HG03565 (cell line): ENCODE data around the gene FAT4.

Experiments
- ATAC-seq: cut with Tn5 transposase; IDR thresholded peaks from one replicate; pipeline ENCODE4 v1.9.1; 2021; ENCODE audit warnings: mild to moderate bottlenecking, moderate library complexity; ENCODE audit not compliant: unreplicated experiment

Gene FAT4, protein sequence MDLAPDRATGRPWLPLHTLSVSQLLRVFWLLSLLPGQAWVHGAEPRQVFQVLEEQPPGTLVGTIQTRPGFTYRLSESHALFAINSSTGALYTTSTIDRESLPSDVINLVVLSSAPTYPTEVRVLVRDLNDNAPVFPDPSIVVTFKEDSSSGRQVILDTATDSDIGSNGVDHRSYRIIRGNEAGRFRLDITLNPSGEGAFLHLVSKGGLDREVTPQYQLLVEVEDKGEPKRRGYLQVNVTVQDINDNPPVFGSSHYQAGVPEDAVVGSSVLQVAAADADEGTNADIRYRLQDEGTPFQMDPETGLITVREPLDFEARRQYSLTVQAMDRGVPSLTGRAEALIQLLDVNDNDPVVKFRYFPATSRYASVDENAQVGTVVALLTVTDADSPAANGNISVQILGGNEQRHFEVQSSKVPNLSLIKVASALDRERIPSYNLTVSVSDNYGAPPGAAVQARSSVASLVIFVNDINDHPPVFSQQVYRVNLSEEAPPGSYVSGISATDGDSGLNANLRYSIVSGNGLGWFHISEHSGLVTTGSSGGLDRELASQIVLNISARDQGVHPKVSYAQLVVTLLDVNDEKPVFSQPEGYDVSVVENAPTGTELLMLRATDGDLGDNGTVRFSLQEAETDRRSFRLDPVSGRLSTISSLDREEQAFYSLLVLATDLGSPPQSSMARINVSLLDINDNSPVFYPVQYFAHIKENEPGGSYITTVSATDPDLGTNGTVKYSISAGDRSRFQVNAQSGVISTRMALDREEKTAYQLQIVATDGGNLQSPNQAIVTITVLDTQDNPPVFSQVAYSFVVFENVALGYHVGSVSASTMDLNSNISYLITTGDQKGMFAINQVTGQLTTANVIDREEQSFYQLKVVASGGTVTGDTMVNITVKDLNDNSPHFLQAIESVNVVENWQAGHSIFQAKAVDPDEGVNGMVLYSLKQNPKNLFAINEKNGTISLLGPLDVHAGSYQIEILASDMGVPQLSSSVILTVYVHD (N-terminal part only)

DNA sequence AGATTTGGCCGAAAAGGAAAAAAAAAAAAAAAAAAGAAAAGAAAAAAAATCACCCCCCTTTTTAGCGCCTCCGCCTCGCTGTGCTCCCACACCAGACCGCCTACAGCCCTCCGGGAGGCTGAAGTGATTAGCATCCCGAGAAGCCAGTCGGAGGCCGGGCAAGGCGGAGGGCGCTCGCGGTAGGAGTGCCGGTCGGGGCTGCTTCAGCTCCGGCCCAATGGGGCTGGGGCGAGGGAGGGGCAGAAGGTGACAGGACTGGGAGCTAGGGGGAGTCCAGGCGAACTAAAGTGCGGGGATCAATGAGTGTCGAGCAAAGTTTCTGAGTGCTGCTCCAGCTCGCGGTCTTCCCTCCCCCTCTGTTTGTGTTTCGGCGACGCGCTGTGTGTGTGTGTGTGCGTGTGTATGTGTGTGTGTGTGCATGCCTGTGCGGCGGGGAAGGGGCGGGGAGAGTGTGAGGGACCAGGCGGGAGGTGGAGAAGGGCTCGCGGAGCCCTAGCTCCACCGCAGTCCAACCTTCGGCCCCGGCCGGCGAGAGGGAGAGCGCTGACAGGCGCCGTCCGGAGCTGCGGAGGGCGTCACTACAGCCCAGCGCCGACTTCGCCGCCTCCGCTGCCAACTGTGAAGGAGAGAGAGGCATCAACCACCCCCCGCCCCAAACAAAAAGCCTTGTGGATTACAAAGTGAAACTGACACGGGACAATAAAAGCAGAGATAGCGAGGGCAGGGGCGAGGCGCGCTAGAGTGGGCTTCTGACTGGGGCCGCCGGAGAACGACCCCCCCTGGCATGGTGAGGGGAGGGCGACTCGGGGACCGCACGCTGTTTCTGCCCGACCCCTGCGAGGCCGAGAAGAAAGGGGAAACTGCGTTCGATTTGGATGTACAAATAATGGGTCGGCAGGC, at the start of gene FAT4:
FAT4 (plus strand) TSS at position 280 of the 900 bp plus-strand sequence. CDS start 1,457 bp downstream, outside the sequence.
- peak; percentile 83 for ATAC-seq

DNA sequence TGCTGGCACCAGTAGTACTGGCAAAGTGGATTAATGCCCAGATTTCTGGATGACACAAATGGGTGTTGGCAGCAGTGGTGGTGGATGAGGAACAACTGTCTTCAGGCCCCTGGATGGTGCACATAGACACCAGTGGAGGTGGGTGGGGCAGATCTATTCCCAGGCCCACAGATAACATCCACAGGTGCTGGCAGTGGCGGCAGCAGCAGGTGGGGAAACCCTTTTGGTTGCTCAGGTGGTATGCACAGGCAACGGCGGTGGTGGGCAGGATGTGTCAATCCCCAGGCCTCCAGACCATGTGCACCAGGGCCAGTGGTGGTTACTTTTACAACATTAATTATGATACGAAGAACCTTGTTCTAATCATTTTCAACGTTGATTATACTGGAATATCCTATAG, 48.9 kb upstream of the FAT4 start:
- no peak for ATAC-seq

DNA sequence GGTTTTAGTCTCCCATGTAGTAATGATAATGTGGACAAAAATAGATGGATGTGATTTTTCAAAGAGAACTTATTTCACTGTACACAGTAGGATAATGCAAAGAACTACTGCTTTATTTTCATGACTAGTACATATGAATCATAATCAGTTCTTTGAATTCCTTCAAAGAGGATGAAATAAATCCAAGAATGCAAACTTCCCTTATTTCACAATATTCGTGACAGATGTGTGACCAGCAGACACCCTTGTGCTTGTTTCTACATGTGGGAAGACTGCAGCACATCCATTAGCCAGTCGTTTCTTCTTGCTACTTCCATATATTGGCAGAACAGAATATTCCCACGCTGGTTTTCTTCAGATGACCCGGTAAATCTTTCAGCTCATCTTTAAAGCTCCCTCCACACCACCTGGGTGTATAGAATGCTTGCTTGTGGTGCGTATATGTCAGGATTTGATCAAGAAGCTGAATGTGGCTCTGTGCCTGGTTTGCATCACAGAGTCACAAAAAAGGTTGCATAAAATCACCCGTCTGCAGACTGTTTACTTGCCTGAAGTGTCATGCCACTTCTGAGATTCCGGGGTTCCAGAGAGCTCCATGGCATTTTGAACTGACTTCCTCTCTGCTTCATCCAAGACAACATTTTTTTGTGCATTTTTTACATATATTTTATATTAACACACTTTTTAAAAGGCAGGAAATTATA, 47.7 kb upstream of the FAT4 start:
- ATAC-seq = no peak

- ATAC-seq = no peak
Measured at GRCh38 chr4:125267630-125268029, 47.1 kb upstream of the FAT4 start.

GRCh38 chr4:125268068-125268755, 46.5 kb upstream of the FAT4 start:
- no peak for ATAC-seq

GRCh38 chr4:125276811-125277210, 37.9 kb upstream of the FAT4 start:
- no peak for ATAC-seq

GRCh38 chr4:125277790-125278189, 37.0 kb upstream of the FAT4 start:
- ATAC-seq = no peak

DNA sequence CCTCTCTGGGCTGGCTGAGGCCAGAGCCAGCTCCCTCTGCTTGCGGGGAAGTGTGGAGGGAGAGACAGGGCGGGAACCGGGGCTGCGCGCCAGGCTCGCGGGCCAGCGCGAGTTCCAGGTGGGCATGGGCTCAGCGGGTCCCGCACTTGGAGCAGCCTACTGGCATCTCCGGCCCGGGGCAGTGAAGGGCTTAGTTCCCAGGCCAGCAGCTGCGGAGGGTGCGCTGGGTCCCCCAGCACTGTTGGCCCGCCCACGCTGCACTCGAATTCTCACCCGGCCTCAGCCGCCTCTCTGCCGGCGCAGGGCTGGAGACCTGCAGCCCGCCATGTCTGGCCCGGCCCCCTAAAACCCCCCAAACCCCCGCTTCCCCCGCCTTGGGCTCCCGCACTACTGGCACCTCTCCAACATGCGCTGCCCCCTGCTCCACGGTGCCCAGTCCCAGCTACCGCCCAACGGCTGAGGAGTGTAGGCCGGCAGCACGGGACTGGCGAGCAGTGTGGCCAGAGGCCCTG, 33.8 kb upstream of the FAT4 start:
- ATAC-seq = no peak

DNA sequence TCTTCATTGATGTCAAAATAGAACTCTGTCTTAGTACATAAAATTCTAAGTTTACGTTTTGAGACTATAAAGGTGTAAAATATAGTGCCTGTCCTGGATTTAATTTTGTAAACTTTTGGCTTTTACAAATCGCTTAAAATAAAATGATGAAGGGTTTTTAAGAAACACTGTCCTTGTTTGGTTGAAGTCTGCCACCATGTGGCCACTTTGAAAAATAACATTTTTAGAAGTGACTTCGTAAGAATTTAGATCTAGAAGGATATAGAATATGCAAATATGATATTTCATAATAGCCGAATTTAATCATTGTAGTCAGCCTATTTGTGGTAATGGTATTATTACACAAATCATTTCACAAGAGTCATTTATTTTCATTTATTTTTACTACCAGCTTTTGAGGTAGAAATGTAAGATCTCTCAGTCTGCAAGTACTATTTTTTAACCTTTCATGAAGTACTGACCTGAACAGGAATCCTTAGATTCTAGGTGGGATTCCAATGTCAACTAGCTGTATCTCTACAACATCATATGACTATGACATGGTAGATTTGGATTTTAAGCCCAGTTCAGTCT, 31.0 kb upstream of the FAT4 start:
- peak; percentile 53 for ATAC-seq

DNA sequence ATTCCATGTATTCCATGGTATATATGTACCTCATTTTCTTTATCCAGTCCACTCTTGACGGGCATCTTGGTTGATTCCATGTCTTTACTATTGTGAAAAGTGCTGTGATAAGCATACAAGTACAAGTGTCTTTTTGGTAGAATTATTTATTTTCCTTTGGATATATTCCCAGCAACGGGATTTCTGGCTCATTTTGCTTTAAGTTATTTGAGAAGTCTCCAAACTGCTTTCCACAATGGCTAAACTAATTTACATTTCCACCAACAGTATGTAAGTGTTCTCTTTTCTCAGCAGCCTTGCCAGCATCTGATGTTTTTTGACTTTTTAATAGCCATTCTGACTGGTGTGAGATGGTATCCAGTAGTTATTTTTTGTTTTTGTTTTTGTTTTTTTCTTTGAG, 17.6 kb upstream of the FAT4 start:
- ATAC-seq = no peak

- ATAC-seq = no peak
Measured at GRCh38 chr4:125303058-125303457, 11.7 kb upstream of the FAT4 start.

GRCh38 chr4:125303821-125304220, 10.9 kb upstream of the FAT4 start:
- ATAC-seq = no peak

DNA sequence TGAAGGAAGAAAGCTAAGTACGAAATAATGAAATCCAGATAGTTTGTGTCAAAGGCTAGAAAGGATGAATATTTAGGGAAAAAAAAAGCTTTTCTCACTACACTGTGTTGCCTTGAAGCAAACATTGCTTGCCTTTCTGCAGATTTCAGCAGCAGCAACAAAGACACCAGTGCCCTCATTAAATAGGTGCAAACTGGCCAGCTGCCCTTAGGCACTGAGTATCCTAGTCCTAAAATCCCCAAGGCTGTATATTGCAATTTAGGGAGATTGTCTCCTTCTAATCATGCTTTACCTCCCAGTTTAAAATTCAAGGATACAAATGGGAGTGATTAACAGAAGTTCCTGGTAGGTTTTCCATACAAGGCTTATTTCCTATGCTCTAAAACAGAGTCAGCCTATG, 8.6 kb upstream of the FAT4 start:
- ATAC-seq = no peak

GRCh38 chr4:125306533-125306932, 8.2 kb upstream of the FAT4 start:
- no peak for ATAC-seq

GRCh38 chr4:125311503-125311902, 3.3 kb upstream of the FAT4 start:
- no peak for ATAC-seq

GRCh38 chr4:125313497-125313896, 1.3 kb upstream of the FAT4 start:
- no peak for ATAC-seq

DNA sequence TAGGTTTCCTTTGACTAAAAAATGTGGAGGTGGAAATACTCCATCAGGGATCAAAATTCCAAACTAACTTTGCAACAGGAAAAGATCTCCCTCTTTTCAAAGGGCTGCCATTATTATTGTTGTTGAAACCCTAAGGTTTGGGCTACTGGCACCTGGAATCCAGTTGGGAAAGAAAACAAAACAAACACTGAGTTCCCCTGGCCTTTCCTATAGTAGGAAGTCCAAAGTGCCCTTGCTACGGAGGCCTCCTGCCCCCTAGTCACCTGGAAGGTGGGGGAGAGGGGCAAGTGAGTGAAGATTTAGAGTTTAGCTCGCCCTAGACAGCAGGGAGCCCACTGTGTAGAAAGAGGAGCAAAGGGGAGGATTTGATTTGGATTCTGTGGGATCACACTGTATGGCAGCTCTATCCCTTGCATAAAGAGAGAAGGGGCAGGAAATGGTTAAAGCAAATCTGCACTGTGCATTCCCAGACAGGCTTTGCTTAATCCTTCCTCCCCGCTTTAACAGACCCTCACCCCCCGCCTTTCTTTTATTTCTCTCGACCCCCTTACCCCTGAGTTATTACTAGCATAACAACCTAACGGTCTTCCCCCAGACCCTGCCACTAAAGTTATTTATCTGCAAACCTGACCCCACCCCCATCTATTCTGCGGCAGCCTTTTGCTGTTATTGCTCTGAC, 627 bp upstream of the FAT4 start:
- ATAC-seq = no peak
